OCI-LY1 (cell line): ENCODE data around the gene SDHA.

Source experiments
- H2AFZ ChIP-seq: fragments of 200-600 bp; sonication (generic), shearing (Covaris generic); 2 replicates; pipeline ENCODE4 v1.6.0; 2014; ENCODE audit warnings: antibody characterized with exemption, mild to moderate bottlenecking, low read length
- H3F3A ChIP-seq: fragments of 200-600 bp; sonication (generic), shearing (Covaris generic); 2 replicates; pipeline ENCODE4 v1.6.0; 2014; ENCODE audit warnings: mild to moderate bottlenecking, antibody characterized with exemption, low read length, moderate library complexity; ENCODE audit not compliant: insufficient read depth
- H3K27ac ChIP-seq: fragments of 200-600 bp; sonication (generic); 2 replicates; pipeline ENCODE4 v1.5.1; 2014; ENCODE audit warnings: low read length, mixed run types, mild to moderate bottlenecking, low read depth; ENCODE audit not compliant: poor library complexity, severe bottlenecking
- H3K27me3 ChIP-seq: fragments of 200-600 bp; sonication (generic); 2 replicates; pipeline ENCODE4 v1.6.0; 2014; ENCODE audit warnings: antibody characterized with exemption, mild to moderate bottlenecking, low read length, moderate library complexity; ENCODE audit not compliant: insufficient read depth
- H3K36me3 ChIP-seq: fragments of 200-600 bp; sonication (generic); 2 replicates; pipeline ENCODE4 v1.6.1; 2014; ENCODE audit warnings: mild to moderate bottlenecking, antibody characterized with exemption, low read length, moderate library complexity, mixed read lengths; ENCODE audit not compliant: insufficient read depth
- H3K4me1 ChIP-seq: fragments of 200-600 bp; sonication (generic); 2 replicates; pipeline ENCODE4 v1.5.1; 2014; ENCODE audit warnings: mild to moderate bottlenecking, low read length, moderate library complexity; ENCODE audit not compliant: insufficient read depth, severe bottlenecking
- H3K4me2 ChIP-seq: fragments of 200-600 bp; sonication (generic), shearing (Covaris generic); 2 replicates; pipeline ENCODE4 v1.6.1; 2014; ENCODE audit warnings: low read length
- H3K4me3 ChIP-seq: fragments of 200-600 bp; sonication (generic); 2 replicates; pipeline ENCODE4 v1.5.1; 2014; ENCODE audit warnings: low read length, low read depth, mild to moderate bottlenecking, mixed read lengths; ENCODE audit not compliant: poor library complexity, severe bottlenecking
- H3K79me2 ChIP-seq: fragments of 200-600 bp; shearing (Covaris generic); 2 replicates; pipeline ENCODE4 v1.6.1; 2016; ENCODE audit warnings: mixed run types, low read length, mixed read lengths; ENCODE audit not compliant: insufficient read depth
- H3K9ac ChIP-seq: fragments of 200-600 bp; sonication (generic), shearing (Covaris generic); 2 replicates; pipeline ENCODE4 v1.6.1; 2014; ENCODE audit warnings: mild to moderate bottlenecking, low read length, mixed read lengths
- H3K9me2 ChIP-seq: fragments of 200-600 bp; sonication (generic), shearing (Covaris generic); 2 replicates; pipeline ENCODE4 v1.6.1; 2014; ENCODE audit warnings: low read depth, mild to moderate bottlenecking, low read length, mixed read lengths
- H3K9me3 ChIP-seq: fragments of 200-600 bp; shearing (Covaris generic); 2 replicates; pipeline ENCODE4 v1.6.1; 2014; ENCODE audit warnings: low read length, mixed read lengths
- H4K20me1 ChIP-seq: fragments of 200-600 bp; sonication (generic), shearing (Covaris generic); 2 replicates; pipeline ENCODE4 v1.6.0; 2016; ENCODE audit warnings: mild to moderate bottlenecking, low read length; ENCODE audit not compliant: insufficient read depth
- CTCF ChIP-seq: fragments of 200-600 bp; sonication (generic), shearing (Covaris generic); IDR thresholded peaks from 2 replicates; pipeline ENCODE4 v1.5.1; 2017; ENCODE audit warnings: mild to moderate bottlenecking, antibody characterized with exemption, low read length, moderate library complexity, mixed read lengths
- EZH2 ChIP-seq: fragments of 200-600 bp; sonication (generic), shearing (Covaris generic); IDR thresholded peaks from 2 replicates; pipeline ENCODE4 v1.8.0; 2017; ENCODE audit warnings: borderline replicate concordance, mixed run types, mild to moderate bottlenecking, antibody characterized with exemption, low read length, moderate library complexity, mixed read lengths

Gene SDHA

DNA sequence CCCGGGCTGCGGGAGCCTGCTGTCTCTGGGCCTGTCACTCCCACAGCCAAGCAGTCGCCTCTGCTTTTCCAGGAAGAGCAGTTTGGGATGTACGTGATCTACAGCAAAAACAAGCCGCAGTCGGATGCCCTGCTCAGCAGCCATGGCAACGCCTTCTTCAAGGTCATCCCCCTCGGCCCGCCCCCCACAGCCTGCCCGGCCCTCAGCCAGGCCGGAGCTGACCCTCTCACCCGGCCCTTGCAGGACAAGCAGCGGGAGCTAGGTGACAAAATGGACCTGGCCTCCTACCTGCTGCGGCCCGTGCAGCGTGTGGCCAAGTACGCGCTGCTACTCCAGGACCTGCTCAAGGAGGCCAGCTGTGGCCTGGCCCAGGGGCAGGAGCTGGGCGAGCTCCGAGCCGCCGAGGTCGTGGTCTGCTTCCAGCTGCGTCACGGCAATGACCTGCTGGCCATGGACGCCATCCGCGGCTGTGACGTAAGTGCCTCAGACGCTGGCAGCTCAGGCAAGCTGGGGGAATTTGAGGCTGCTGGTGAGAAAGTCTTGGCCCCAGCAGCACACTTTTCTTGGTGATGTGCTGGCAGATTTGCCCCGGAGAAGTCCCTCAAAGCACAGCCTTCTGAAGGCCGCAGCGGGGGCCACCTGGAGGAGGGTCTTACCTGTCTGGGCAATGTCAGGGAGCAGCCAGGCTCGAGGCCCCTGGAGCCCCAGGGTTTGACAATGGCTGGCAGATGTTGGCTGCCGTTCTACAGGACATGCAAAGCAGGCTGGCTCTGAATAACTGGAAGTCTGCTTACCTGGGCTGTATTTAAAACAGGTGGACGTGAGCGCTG, 46.9 kb upstream of the SDHA start:
- H3K9ac ChIP-seq: no peak overlapping the region
- 0 out of 2 replicates have a peak, but pooled peaks cover 4% of the 10 kb centered on the region for H3K27me3 ChIP-seq
- H3F3A ChIP-seq: no peaks in the 10 kb centered on the region
- no peaks in the 10 kb centered on the region for H3K79me2 ChIP-seq
- no peak overlapping the region for H3K4me3 ChIP-seq
- H3K9me3 ChIP-seq: no peaks in the 10 kb centered on the region
- no peaks in the 10 kb centered on the region for H3K4me1 ChIP-seq
- H2AFZ ChIP-seq: no peak overlapping the region
- H3K4me2 ChIP-seq: no peak overlapping the region
- H4K20me1 ChIP-seq: no peaks in the 10 kb centered on the region
- H3K36me3 ChIP-seq: no peaks in the 10 kb centered on the region
- no peaks in the 10 kb centered on the region for H3K9me2 ChIP-seq
- no peak for TF ChIP-seq CTCF
- TF ChIP-seq EZH2: no peak
- no peak overlapping the region for H3K27ac ChIP-seq

DNA sequence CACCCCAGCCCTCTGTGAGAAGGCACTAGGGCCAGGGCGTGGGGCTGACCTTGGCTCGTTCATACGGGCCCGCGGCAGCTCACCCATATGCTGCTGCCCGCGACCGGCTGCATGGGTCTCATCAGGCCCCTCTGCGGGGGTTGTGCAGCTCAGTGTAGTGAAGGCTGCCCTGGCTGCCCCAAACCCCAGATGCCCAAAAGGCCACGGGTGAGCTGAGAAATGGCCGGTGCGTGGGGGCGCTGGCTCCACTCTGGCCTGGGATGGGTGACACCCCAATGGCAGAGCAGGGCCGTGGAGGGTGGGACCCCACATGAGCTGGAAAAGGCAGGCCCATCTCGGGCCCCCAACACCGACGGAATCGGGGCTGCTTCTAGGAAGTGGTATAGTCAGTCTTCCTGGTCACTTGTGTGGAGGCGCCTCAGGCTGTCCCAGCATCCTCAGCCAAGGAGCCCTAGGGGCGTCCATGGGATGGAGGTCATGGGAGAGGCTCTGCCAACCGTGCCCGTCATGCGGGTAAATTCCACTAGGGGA, 46.3 kb upstream of the SDHA start:
- H3F3A ChIP-seq: no peaks in the 10 kb centered on the region
- no peaks in the 10 kb centered on the region for H3K9me3 ChIP-seq
- no peaks in the 10 kb centered on the region for H3K79me2 ChIP-seq
- no peak overlapping the region for H3K4me2 ChIP-seq
- no peaks in the 10 kb centered on the region for H3K9me2 ChIP-seq
- H3K27ac ChIP-seq: no peak overlapping the region
- TF ChIP-seq EZH2 (no peak), CTCF (no peak)
- no peaks in the 10 kb centered on the region for H3K4me1 ChIP-seq
- H3K36me3 ChIP-seq: no peaks in the 10 kb centered on the region
- H3K27me3 ChIP-seq: 0 out of 2 replicates have a peak, but pooled peaks cover 4% of the 10 kb centered on the region
- H3K4me3 ChIP-seq: no peak overlapping the region
- no peak overlapping the region for H2AFZ ChIP-seq
- H4K20me1 ChIP-seq: no peaks in the 10 kb centered on the region
- H3K9ac ChIP-seq: no peak overlapping the region

DNA sequence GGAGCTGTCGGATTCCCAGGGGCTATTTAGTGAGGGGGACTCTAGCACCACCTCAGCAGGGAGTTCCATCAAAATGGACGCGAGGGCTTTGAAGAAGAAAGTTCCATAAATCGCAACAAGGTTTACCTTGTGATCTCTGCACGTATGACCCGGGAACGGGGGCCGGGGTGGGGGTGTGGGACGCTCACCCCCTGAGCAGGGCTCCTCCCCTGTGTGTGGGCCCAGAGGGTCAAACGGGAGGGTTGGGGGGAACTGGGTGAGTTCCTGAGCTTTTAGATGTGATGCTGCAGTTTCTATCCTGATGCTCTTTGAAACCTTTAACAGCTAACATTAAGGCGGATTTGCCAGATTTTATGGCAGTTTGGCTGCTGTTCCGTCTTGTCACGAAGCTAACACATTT, 45.7 kb upstream of the SDHA start:
- no peaks in the 10 kb centered on the region for H3K36me3 ChIP-seq
- H3F3A ChIP-seq: no peaks in the 10 kb centered on the region
- no peaks in the 10 kb centered on the region for H3K4me1 ChIP-seq
- H3K9me3 ChIP-seq: no peaks in the 10 kb centered on the region
- no peaks in the 10 kb centered on the region for H4K20me1 ChIP-seq
- H3K4me3 ChIP-seq: no peak overlapping the region
- no peaks in the 10 kb centered on the region for H3K9me2 ChIP-seq
- 0 out of 2 replicates have a peak, but pooled peaks cover 4% of the 10 kb centered on the region for H3K27me3 ChIP-seq
- no peak for TF ChIP-seq CTCF
- TF ChIP-seq EZH2: no peak
- H3K4me2 ChIP-seq: no peak overlapping the region
- H3K9ac ChIP-seq: no peak overlapping the region
- no peaks in the 10 kb centered on the region for H3K79me2 ChIP-seq
- H3K27ac ChIP-seq: no peak overlapping the region
- no peak overlapping the region for H2AFZ ChIP-seq
